ENCODE measurements around the gene TM4SF5.

DNA sequence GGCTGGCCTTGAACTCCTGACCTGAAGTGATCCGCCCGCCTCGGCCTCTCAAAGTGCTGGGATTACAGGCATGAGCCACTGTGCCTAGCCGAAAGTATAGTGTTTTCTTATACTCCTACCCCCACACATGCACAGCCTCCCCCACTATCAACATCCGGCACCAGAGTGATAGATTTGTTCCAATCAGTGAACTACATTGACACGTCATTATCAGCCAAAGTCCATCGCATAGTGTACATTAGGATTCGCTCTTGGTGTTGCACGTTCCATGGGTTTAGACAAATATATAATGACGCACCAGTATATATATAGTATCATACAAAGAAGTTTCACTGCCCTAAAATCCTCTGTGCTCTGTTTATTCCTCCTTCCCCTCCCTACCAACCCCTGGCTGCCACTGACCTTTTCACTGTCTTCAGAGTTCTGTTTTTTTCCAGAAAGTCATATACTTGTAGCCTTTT, 11.9 kb upstream of the TM4SF5 start:
- TF ChIP-seq, protein P1, sequence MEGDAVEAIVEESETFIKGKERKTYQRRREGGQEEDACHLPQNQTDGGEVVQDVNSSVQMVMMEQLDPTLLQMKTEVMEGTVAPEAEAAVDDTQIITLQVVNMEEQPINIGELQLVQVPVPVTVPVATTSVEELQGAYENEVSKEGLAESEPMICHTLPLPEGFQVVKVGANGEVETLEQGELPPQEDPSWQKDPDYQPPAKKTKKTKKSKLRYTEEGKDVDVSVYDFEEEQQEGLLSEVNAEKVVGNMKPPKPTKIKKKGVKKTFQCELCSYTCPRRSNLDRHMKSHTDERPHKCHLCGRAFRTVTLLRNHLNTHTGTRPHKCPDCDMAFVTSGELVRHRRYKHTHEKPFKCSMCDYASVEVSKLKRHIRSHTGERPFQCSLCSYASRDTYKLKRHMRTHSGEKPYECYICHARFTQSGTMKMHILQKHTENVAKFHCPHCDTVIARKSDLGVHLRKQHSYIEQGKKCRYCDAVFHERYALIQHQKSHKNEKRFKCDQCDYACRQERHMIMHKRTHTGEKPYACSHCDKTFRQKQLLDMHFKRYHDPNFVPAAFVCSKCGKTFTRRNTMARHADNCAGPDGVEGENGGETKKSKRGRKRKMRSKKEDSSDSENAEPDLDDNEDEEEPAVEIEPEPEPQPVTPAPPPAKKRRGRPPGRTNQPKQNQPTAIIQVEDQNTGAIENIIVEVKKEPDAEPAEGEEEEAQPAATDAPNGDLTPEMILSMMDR (IDR thresholded peaks at IDR 0.05), result no peak
- TF ChIP-seq POLR2A (IDR thresholded peaks at IDR 0.05) (no peak), EP300 (IDR thresholded peaks at IDR 0.05) (no peak)
